Large intestine (tissue), 3 donors: ENCODE measurements around the gene PRKCH. TPM values are rescaled to one million over a fixed set of nuclear protein-coding genes. Genes with fewer than 3 reads are reported as not detected.

ENCODE experiments used
- DNase-seq, 2 donors: peaks; one replicate each; pipeline versions ENCODE4 v3.0.0 to v3.0.0-alpha.2; 2013
- H3K27ac ChIP-seq: one replicate; pipeline ENCODE4 v1.5.1; 2013; ENCODE audit warnings: low read length
- H3K27me3 ChIP-seq: 2 replicates; pipeline ENCODE4 v1.6.1; 2013; ENCODE audit warnings: low read length; ENCODE audit not compliant: control insufficient read depth, insufficient read depth
- H3K36me3 ChIP-seq: 2 replicates; pipeline ENCODE4 v1.6.1; 2013; ENCODE audit warnings: low read length; ENCODE audit not compliant: control insufficient read depth, insufficient read depth
- H3K4me1 ChIP-seq: one replicate; pipeline ENCODE4 v1.6.1; 2013; ENCODE audit warnings: low read length; ENCODE audit not compliant: control insufficient read depth, insufficient read depth
- H3K4me3 ChIP-seq: one replicate; pipeline ENCODE4 v1.5.1; 2013; ENCODE audit warnings: low read length
- H3K9me3 ChIP-seq: one replicate; pipeline ENCODE4 v1.6.1; 2013; ENCODE audit warnings: mild to moderate bottlenecking, low read depth, low read length, moderate library complexity; ENCODE audit not compliant: control insufficient read depth
- WGBS: methylation state at CpG from one replicate; pipeline ENCODE4 v1.1.5; 2013; ENCODE audit warnings: low lambda C conversion rate; ENCODE audit not compliant: insufficient coverage; 5-methylcytosine and 5-hydroxymethylcytosine counted together
- polyA plus RNA-seq: library from polyadenylated mRNA; unstranded; fragments of 120-200 nt; gene quantifications from one replicate; pipeline ENCODE4 v1.2.1, GENCODE V29; 2013

Gene PRKCH
- polyA plus RNA-seq, 1 donor, result 7.7 TPM

- no peak overlapping the region for H3K27ac ChIP-seq
- no peaks in the 10 kb centered on the region for H3K36me3 ChIP-seq
- no peaks in the 10 kb centered on the region for H3K27me3 ChIP-seq
- WGBS, result no CpG with 5 or more reads among the region's 9 CpGs
- H3K4me3 ChIP-seq, result no peak overlapping the region
- no peaks in the 10 kb centered on the region for H3K9me3 ChIP-seq
- DNase-seq, result no peak
- H3K4me1 ChIP-seq, result no peaks in the 10 kb centered on the region
Observed at GRCh38 chr14:61505815-61506809, 184.7 kb downstream of the PRKCH start.

- H3K9me3 ChIP-seq, result no peaks in the 10 kb centered on the region
- no peaks in the 10 kb centered on the region for H3K4me1 ChIP-seq
- WGBS, result 0% methylated on average over 1 of the region's 2 CpGs
- no peak for DNase-seq
- H3K4me3 ChIP-seq, result no peak overlapping the region
- H3K27me3 ChIP-seq, result no peaks in the 10 kb centered on the region
- no peak overlapping the region for H3K27ac ChIP-seq
- no peaks in the 10 kb centered on the region for H3K36me3 ChIP-seq
Observed at GRCh38 chr14:61508526-61508925, 187.1 kb downstream of the PRKCH start.

GRCh38 chr14:61510736-61511557 is 189.6 kb downstream of the PRKCH start:
- no peak overlapping the region for H3K4me3 ChIP-seq
- peak in 1 of 2 donors; percentile 34 for DNase-seq
- no peaks in the 10 kb centered on the region for H3K27me3 ChIP-seq
- H3K9me3 ChIP-seq, result no peaks in the 10 kb centered on the region
- no peaks in the 10 kb centered on the region for H3K4me1 ChIP-seq
- no peak overlapping the region for H3K27ac ChIP-seq
- H3K36me3 ChIP-seq, result no peaks in the 10 kb centered on the region
- 100% methylated on average over 1 of the region's 6 CpGs for WGBS

- no CpG with 5 or more reads among the region's 6 CpGs for WGBS
- no peak overlapping the region for H3K4me3 ChIP-seq
- H3K36me3 ChIP-seq, result no peaks in the 10 kb centered on the region
- no peaks in the 10 kb centered on the region for H3K4me1 ChIP-seq
- no peaks in the 10 kb centered on the region for H3K27me3 ChIP-seq
- no peaks in the 10 kb centered on the region for H3K9me3 ChIP-seq
- no peak for DNase-seq
- no peak overlapping the region for H3K27ac ChIP-seq
Observed at GRCh38 chr14:61511558-61511948, 190.2 kb downstream of the PRKCH start.

- Histone ChIP-seq H3K27ac (no peak overlapping the region), H3K27me3 (no peaks in the 10 kb centered on the region), H3K4me3 (no peak overlapping the region), H3K4me1 (peaks cover 2% of the 10 kb centered on the region), H3K9me3 (no peaks in the 10 kb centered on the region), H3K36me3 (no peaks in the 10 kb centered on the region)
- no peak for DNase-seq
- 100% methylated on average over 1 of the region's 2 CpGs for WGBS
Observed at GRCh38 chr14:61512026-61512834, 190.9 kb downstream of the PRKCH start.

- H3K36me3 ChIP-seq, result no peaks in the 10 kb centered on the region
- no peak for DNase-seq
- no peaks in the 10 kb centered on the region for H3K27me3 ChIP-seq
- no CpG with 5 or more reads among the region's 10 CpGs for WGBS
- peaks cover 4% of the 10 kb centered on the region for H3K4me1 ChIP-seq
- no peak overlapping the region for H3K4me3 ChIP-seq
- no peaks in the 10 kb centered on the region for H3K9me3 ChIP-seq
- H3K27ac ChIP-seq, result no peak overlapping the region
Observed at GRCh38 chr14:61513986-61514830, 192.8 kb downstream of the PRKCH start.

GRCh38 chr14:61514927-61515326 is 193.5 kb downstream of the PRKCH start:
- no CpG with 5 or more reads among the region's 1 CpG for WGBS
- Histone ChIP-seq H3K4me1 (peaks cover 4% of the 10 kb centered on the region), H3K27ac (no peak overlapping the region)

GRCh38 chr14:61515436-61516117 is 194.2 kb downstream of the PRKCH start:
- H3K4me3 ChIP-seq, result no peak overlapping the region
- H3K4me1 ChIP-seq, result peaks cover 4% of the 10 kb centered on the region
- H3K9me3 ChIP-seq, result no peaks in the 10 kb centered on the region
- no peak for DNase-seq
- no peaks in the 10 kb centered on the region for H3K36me3 ChIP-seq
- H3K27ac ChIP-seq, result no peak overlapping the region
- H3K27me3 ChIP-seq, result no peaks in the 10 kb centered on the region
- 100% methylated on average over 1 of the region's 8 CpGs for WGBS

More at GRCh38 chr14:61514927-61515326, 193.5 kb downstream of the PRKCH start:
- no peaks in the 10 kb centered on the region for H3K9me3 ChIP-seq
- DNase-seq, result no peak
- no peaks in the 10 kb centered on the region for H3K36me3 ChIP-seq
- no peak overlapping the region for H3K4me3 ChIP-seq
- H3K27me3 ChIP-seq, result no peaks in the 10 kb centered on the region

- H3K9me3 ChIP-seq, result no peaks in the 10 kb centered on the region
- H3K27ac ChIP-seq, result no peak overlapping the region
- H3K4me3 ChIP-seq, result no peak overlapping the region
- H3K36me3 ChIP-seq, result no peaks in the 10 kb centered on the region
- DNase-seq, result no peak
- H3K27me3 ChIP-seq, result no peaks in the 10 kb centered on the region
- WGBS, result 100% methylated on average over 1 of the region's 2 CpGs
- peaks cover 4% of the 10 kb centered on the region for H3K4me1 ChIP-seq
Observed at GRCh38 chr14:61516118-61516743, 194.9 kb downstream of the PRKCH start.
